Measurements from ENCODE around the gene COPZ2.

COPZ2 gene

GRCh38 chr17:47982645-47983390 lies 54.8 kb downstream of the COPZ2 start:
- H3K9me3 Mint-ChIP-seq: no peaks in the 10 kb centered on the region
- ATAC-seq (no peak), DNase-seq (no peak)
- no peak overlapping the region for H3K4me3 Mint-ChIP-seq
- H3K27ac Mint-ChIP-seq: peak overlapping the region; percentile 16
- peaks cover 21% of the 10 kb centered on the region for H3K36me3 Mint-ChIP-seq (ENCODE audit: low read depth)
- no peaks in the 10 kb centered on the region for H3K27me3 Mint-ChIP-seq
- peaks cover 2% of the 10 kb centered on the region for H3K4me1 Mint-ChIP-seq

GRCh38 chr17:47982091-47982617 lies 55.4 kb downstream of the COPZ2 start:
- peaks cover 2% of the 10 kb centered on the region for H3K4me1 Mint-ChIP-seq
- no peak for DNase-seq
- H3K4me3 Mint-ChIP-seq: no peak overlapping the region
- H3K9me3 Mint-ChIP-seq: no peaks in the 10 kb centered on the region
- peaks cover 27% of the 10 kb centered on the region for H3K36me3 Mint-ChIP-seq (ENCODE audit: low read depth)
- H3K27me3 Mint-ChIP-seq: no peaks in the 10 kb centered on the region
- H3K27ac Mint-ChIP-seq: peak overlapping the region; percentile 16
- ATAC-seq: no peak

GRCh38 chr17:47981462-47981861 lies 56.1 kb downstream of the COPZ2 start:
- H3K27me3 Mint-ChIP-seq: no peaks in the 10 kb centered on the region

GRCh38 chr17:47980541-47980940 lies 57.1 kb downstream of the COPZ2 start:
- no peaks in the 10 kb centered on the region for H3K9me3 Mint-ChIP-seq
- no peaks in the 10 kb centered on the region for H3K27me3 Mint-ChIP-seq
- no peak for ATAC-seq
- H3K4me1 Mint-ChIP-seq: peaks cover 2% of the 10 kb centered on the region
- H3K27ac Mint-ChIP-seq: no peak overlapping the region
- peaks cover 32% of the 10 kb centered on the region for H3K36me3 Mint-ChIP-seq (ENCODE audit: low read depth)
- no peak overlapping the region for H3K4me3 Mint-ChIP-seq
- DNase-seq: no peak

More at GRCh38 chr17:47981462-47981861, 56.1 kb downstream of the COPZ2 start:
- DNase-seq (no peak), ATAC-seq (no peak)
- Mint-ChIP-seq H3K36me3 (ENCODE audit: low read depth) (peaks cover 32% of the 10 kb centered on the region), H3K4me1 (peaks cover 2% of the 10 kb centered on the region), H3K9me3 (no peaks in the 10 kb centered on the region), H3K27ac (no peak overlapping the region), H3K4me3 (no peak overlapping the region)

- DNase-seq (peak; percentile 48), ATAC-seq (no peak)
- H3K9me3 Mint-ChIP-seq: no peaks in the 10 kb centered on the region
- peaks cover 2% of the 10 kb centered on the region for H3K4me1 Mint-ChIP-seq
- no peak overlapping the region for H3K27ac Mint-ChIP-seq
- H3K4me3 Mint-ChIP-seq: no peak overlapping the region
- peaks cover 34% of the 10 kb centered on the region for H3K36me3 Mint-ChIP-seq (ENCODE audit: low read depth)
- no peaks in the 10 kb centered on the region for H3K27me3 Mint-ChIP-seq
Measured at GRCh38 chr17:47978324-47978723, 59.3 kb downstream of the COPZ2 start.
